ENCODE measurements around the gene SPATC1L. TPM values are rescaled to one million over a fixed set of nuclear protein-coding genes. Genes with fewer than 3 reads are reported as not detected.

Gene SPATC1L
- total RNA-seq, 2 donors from 2014 or later = 29.5 to 31.9 TPM

DNA sequence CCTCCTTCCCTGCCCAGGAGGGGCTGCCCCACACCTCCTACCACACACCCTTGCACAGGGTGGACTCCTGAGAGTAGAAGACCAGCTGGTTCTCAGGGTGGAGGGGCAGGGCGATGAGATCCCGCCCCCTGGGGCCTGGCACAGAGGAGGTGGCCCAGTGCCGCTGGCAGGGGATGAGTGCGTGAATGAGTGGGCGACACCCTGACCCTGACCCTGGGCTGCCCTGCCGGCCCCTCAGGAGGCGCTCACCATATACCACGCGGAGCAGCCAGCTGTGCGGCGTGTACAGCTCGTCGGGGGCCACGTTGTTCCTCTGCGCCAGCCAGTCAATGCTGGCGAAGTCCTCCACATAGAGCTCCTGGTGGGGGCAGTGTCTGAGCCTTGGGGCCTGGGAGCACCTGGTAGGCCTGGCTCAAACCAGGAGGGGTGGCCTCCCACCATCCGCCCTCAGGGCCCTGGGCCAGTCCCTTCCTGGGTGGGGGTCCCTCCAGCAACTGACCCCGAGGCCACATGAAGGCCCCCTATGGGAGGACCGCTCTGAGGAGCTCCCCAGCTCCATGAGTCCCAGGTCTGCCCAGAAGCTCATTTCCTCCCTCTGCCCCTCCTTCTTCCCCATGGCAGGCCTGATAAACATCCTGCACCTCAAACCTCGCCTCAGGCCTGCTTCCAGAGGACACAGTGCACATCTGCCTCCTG is 31.3 kb upstream of the SPATC1L start:
- Mint-ChIP-seq H3K9me3 (no peaks in the 10 kb centered on the region), H3K4me1 (no peaks in the 10 kb centered on the region), H3K27ac (no peak overlapping the region), H3K4me3 (no peak overlapping the region), H3K27me3 (ENCODE audit: insufficient read depth) (no peaks in the 10 kb centered on the region), H3K36me3 (ENCODE audit: low read depth) (peaks cover 27% of the 10 kb centered on the region)
- H3K27me3 ChIP-seq (ENCODE audit: control insufficient read depth, insufficient read depth, low read length, poor library complexity, severe bottlenecking) = no peaks in the 10 kb centered on the region
- no peak overlapping the region for H3K9ac ChIP-seq (ENCODE audit: extremely low read depth, low read length, poor library complexity, severe bottlenecking)
- WGBS, 2 experiments (ENCODE audit: insufficient coverage in 1 of 2, insufficient read length in 1 of 2) = 91 to 94% methylated on average over 15 to 20 of the region's 20 CpGs
- H3K4me3 ChIP-seq (ENCODE audit: low read length) = no peak overlapping the region
- peaks cover 14% of the 10 kb centered on the region for H3K36me3 ChIP-seq (ENCODE audit: control insufficient read depth, insufficient read depth, low read length)
- no peak overlapping the region for H3K27ac ChIP-seq (ENCODE audit: low read depth, low read length)
- TF ChIP-seq, protein P1, sequence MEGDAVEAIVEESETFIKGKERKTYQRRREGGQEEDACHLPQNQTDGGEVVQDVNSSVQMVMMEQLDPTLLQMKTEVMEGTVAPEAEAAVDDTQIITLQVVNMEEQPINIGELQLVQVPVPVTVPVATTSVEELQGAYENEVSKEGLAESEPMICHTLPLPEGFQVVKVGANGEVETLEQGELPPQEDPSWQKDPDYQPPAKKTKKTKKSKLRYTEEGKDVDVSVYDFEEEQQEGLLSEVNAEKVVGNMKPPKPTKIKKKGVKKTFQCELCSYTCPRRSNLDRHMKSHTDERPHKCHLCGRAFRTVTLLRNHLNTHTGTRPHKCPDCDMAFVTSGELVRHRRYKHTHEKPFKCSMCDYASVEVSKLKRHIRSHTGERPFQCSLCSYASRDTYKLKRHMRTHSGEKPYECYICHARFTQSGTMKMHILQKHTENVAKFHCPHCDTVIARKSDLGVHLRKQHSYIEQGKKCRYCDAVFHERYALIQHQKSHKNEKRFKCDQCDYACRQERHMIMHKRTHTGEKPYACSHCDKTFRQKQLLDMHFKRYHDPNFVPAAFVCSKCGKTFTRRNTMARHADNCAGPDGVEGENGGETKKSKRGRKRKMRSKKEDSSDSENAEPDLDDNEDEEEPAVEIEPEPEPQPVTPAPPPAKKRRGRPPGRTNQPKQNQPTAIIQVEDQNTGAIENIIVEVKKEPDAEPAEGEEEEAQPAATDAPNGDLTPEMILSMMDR (conservative IDR thresholded peaks at IDR 0.05) = no peak
- H3K9me3 ChIP-seq (ENCODE audit: control insufficient read depth, low read length) = no peaks in the 10 kb centered on the region
- DNase-seq = peak; percentile 24
- no peaks in the 10 kb centered on the region for H3K4me1 ChIP-seq (ENCODE audit: control insufficient read depth, insufficient read depth, low read length)

DNA sequence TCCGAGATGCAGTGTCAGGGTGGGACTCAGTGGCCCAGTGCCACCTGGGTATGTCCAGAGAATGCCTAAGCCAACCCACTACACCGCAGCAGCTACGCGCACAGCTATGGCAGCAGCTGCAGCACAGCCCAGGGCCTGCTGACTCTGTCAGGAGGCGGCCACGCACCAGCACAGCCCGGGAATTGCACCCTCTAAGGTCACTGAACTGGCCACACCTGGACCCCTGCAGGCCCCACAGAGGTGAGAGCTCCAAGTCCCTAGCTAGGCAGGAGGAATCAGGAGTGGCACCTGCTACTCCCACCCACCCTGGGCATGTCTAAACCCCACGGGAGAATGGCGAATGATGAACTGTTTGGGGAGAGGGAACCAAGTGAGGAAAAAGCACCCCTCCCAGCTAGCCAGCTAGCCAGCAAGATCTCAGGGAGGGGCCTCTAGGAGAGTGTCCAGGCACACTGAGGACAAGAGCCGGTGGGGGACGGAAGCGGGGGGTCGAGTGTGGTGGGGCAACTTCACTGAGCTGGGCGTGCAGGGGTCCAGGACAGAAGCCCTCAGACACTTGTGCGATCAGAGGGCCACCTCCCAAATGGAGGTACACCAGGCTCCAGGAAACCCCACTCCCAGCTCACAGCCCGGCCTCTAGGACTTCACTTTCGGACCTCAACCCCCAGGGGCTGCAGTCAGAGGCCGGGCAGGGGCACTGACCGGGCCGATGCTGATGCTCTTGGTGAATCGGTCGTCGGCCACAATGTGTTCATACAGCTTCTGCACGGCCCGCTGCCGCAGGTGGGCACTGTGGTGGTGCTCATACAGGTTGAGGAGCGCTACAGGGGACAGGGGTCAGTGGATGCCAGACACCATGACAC is 30.4 kb upstream of the SPATC1L start:
- Histone ChIP-seq H3K4me3 (ENCODE audit: low read length) (no peak overlapping the region), H3K4me1 (ENCODE audit: control insufficient read depth, insufficient read depth, low read length) (no peaks in the 10 kb centered on the region), H3K9me3 (ENCODE audit: control insufficient read depth, low read length) (no peaks in the 10 kb centered on the region), H3K27me3 (ENCODE audit: control insufficient read depth, insufficient read depth, low read length, poor library complexity, severe bottlenecking) (no peaks in the 10 kb centered on the region), H3K36me3 (ENCODE audit: control insufficient read depth, insufficient read depth, low read length) (peaks cover 11% of the 10 kb centered on the region), H3K9ac (ENCODE audit: extremely low read depth, low read length, poor library complexity, severe bottlenecking) (no peak overlapping the region), H3K27ac (ENCODE audit: low read depth, low read length) (no peak overlapping the region)
- TF ChIP-seq, protein P1 (conservative IDR thresholded peaks at IDR 0.05) = no peak
- WGBS, 2 experiments (ENCODE audit: insufficient coverage in 1 of 2, insufficient read length in 1 of 2) = 91 to 96% methylated on average over 14 to 27 of the region's 27 CpGs
- Mint-ChIP-seq H3K27ac (no peak overlapping the region), H3K4me1 (no peaks in the 10 kb centered on the region), H3K9me3 (no peaks in the 10 kb centered on the region), H3K4me3 (no peak overlapping the region), H3K27me3 (ENCODE audit: insufficient read depth) (no peaks in the 10 kb centered on the region), H3K36me3 (ENCODE audit: low read depth) (peaks cover 21% of the 10 kb centered on the region)
- DNase-seq = peak; percentile 31

DNA sequence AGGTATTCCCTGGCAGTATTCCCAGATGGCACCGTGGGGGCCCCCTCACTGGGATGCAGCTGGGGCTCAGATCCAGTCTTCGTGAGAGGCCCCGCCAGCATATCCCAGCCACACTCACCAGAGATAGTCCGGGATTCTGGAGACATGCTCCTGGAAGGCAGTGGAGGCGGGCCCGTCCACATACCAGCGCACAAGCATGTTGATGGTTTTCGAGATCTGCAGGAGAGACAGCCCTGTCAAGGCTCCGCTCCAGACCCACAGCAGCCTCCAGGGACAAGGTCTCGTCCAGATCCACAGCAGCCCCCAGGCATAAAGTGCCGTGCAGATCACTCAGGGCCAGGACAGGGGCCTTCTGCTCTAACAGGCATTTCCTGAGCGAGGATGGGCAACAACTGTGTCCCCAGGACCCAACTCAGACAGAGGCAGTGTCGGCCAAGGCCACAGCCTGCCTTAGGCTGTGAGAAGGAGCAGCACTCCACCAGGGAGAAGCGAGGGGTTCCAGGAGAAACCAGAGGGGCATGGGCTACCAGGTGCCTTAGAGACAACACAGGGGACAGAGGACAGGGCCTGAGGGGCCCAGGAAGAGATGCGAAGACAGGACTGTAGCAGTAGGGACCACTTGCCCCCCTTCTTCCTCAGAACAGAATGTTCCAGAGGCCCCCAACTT is 29.5 kb upstream of the SPATC1L start:
- peak overlapping the region; percentile 55 for H3K27ac Mint-ChIP-seq
- peak; percentile 29 for DNase-seq

More for the DNA sequence above, 29.5 kb upstream of the SPATC1L start:
- Mint-ChIP-seq H3K36me3 (ENCODE audit: low read depth) (peaks cover 22% of the 10 kb centered on the region), H3K27me3 (ENCODE audit: insufficient read depth) (no peaks in the 10 kb centered on the region), H3K4me3 (no peak overlapping the region), H3K9me3 (no peaks in the 10 kb centered on the region), H3K4me1 (no peaks in the 10 kb centered on the region)
- peaks cover 9% of the 10 kb centered on the region for H3K36me3 ChIP-seq (ENCODE audit: control insufficient read depth, insufficient read depth, low read length)
- no peak overlapping the region for H3K4me3 ChIP-seq (ENCODE audit: low read length)
- WGBS, 2 experiments (ENCODE audit: insufficient coverage in 1 of 2, insufficient read length in 1 of 2) = 92 to 96% methylated on average over 12 to 15 of the region's 15 CpGs
- H3K9me3 ChIP-seq (ENCODE audit: control insufficient read depth, low read length) = no peaks in the 10 kb centered on the region
- no peaks in the 10 kb centered on the region for H3K4me1 ChIP-seq (ENCODE audit: control insufficient read depth, insufficient read depth, low read length)
- TF ChIP-seq, protein P1 (conservative IDR thresholded peaks at IDR 0.05) = no peak
- no peak overlapping the region for H3K27ac ChIP-seq (ENCODE audit: low read depth, low read length)
- H3K27me3 ChIP-seq (ENCODE audit: control insufficient read depth, insufficient read depth, low read length, poor library complexity, severe bottlenecking) = no peaks in the 10 kb centered on the region
- no peak overlapping the region for H3K9ac ChIP-seq (ENCODE audit: extremely low read depth, low read length, poor library complexity, severe bottlenecking)
